ES-I3 (cell line): ENCODE data around the gene RNF213.
A peak's percentile ranks its signal among the peaks of the same experiment; 100 is the strongest.

Experiments used
- H3K36me3 ChIP-seq: 2 replicates; pipeline ENCODE4 v1.6.1; 2013; ENCODE audit warnings: mild to moderate bottlenecking, low read length, control low read depth, moderate library complexity; ENCODE audit not compliant: insufficient read depth
- H3K4me1 ChIP-seq: 2 replicates; pipeline ENCODE4 v1.6.1; 2013; ENCODE audit warnings: mild to moderate bottlenecking, control low read depth, low read length; ENCODE audit not compliant: insufficient read depth
- H3K9ac ChIP-seq: 2 replicates; pipeline ENCODE4 v1.6.1; 2013; ENCODE audit warnings: low read depth, mild to moderate bottlenecking, low read length, moderate library complexity
- H3K9me3 ChIP-seq: 2 replicates; pipeline ENCODE4 v1.6.1; 2013; ENCODE audit warnings: mild to moderate bottlenecking, low read length, moderate library complexity; ENCODE audit not compliant: control insufficient read depth, insufficient read depth

RNF213 gene

GRCh38 chr17:80220736-80221215 is 39.9 kb upstream of the RNF213 start:
- Histone ChIP-seq H3K4me1 (peaks cover 15% of the 10 kb centered on the region), H3K36me3 (no peaks in the 10 kb centered on the region), H3K9ac (peak overlapping the region; percentile 98)

GRCh38 chr17:80221351-80222105 is 39.1 kb upstream of the RNF213 start:
- Histone ChIP-seq H3K4me1 (peaks cover 15% of the 10 kb centered on the region), H3K9me3 (no peaks in the 10 kb centered on the region), H3K9ac (peak overlapping the region; percentile 98; the same call in 1 of the 2 replicates), H3K36me3 (no peaks in the 10 kb centered on the region)

More at GRCh38 chr17:80220736-80221215, 39.9 kb upstream of the RNF213 start:
- no peaks in the 10 kb centered on the region for H3K9me3 ChIP-seq

- H3K36me3 ChIP-seq, result no peaks in the 10 kb centered on the region
- no peaks in the 10 kb centered on the region for H3K9me3 ChIP-seq
- H3K9ac ChIP-seq, result no peak overlapping the region
- H3K4me1 ChIP-seq, result peaks cover 15% of the 10 kb centered on the region
Observed at GRCh38 chr17:80222376-80223141, 38.1 kb upstream of the RNF213 start.

- Histone ChIP-seq H3K9ac (no peak overlapping the region), H3K36me3 (no peaks in the 10 kb centered on the region), H3K9me3 (no peaks in the 10 kb centered on the region), H3K4me1 (peaks cover 15% of the 10 kb centered on the region)
Observed at GRCh38 chr17:80223142-80223815, 37.4 kb upstream of the RNF213 start.

- Histone ChIP-seq H3K9ac (no peak overlapping the region), H3K36me3 (no peaks in the 10 kb centered on the region; the same call in 1 of the 2 replicates), H3K4me1 (peaks cover 15% of the 10 kb centered on the region), H3K9me3 (no peaks in the 10 kb centered on the region)
Observed at GRCh38 chr17:80223838-80224497, 36.7 kb upstream of the RNF213 start.

- Histone ChIP-seq H3K9ac (no peak overlapping the region), H3K4me1 (peaks cover 15% of the 10 kb centered on the region), H3K36me3 (no peaks in the 10 kb centered on the region; the same call in 1 of the 2 replicates), H3K9me3 (no peaks in the 10 kb centered on the region)
Observed at GRCh38 chr17:80224683-80225082, 36.0 kb upstream of the RNF213 start.

- H3K4me1 ChIP-seq, result peaks cover 15% of the 10 kb centered on the region
- H3K36me3 ChIP-seq, result no peaks in the 10 kb centered on the region; the same call in 1 of the 2 replicates
- H3K9me3 ChIP-seq, result no peaks in the 10 kb centered on the region
- H3K9ac ChIP-seq, result no peak overlapping the region
Observed at GRCh38 chr17:80225230-80225629, 35.4 kb upstream of the RNF213 start.

GRCh38 chr17:80227156-80227555 is 33.5 kb upstream of the RNF213 start:
- Histone ChIP-seq H3K9me3 (no peaks in the 10 kb centered on the region), H3K36me3 (no peaks in the 10 kb centered on the region; the same call in 1 of the 2 replicates), H3K4me1 (peaks cover 15% of the 10 kb centered on the region)

GRCh38 chr17:80227666-80228065 is 33.0 kb upstream of the RNF213 start:
- Histone ChIP-seq H3K9ac (no peak overlapping the region), H3K36me3 (no peaks in the 10 kb centered on the region; the same call in 1 of the 2 replicates), H3K4me1 (peaks cover 15% of the 10 kb centered on the region), H3K9me3 (peaks cover 5% of the 10 kb centered on the region)

More at GRCh38 chr17:80227156-80227555, 33.5 kb upstream of the RNF213 start:
- H3K9ac ChIP-seq, result no peak overlapping the region

GRCh38 chr17:80228477-80228876 is 32.2 kb upstream of the RNF213 start:
- no peak overlapping the region for H3K9ac ChIP-seq
- H3K36me3 ChIP-seq, result no peaks in the 10 kb centered on the region; the same call in 1 of the 2 replicates

GRCh38 chr17:80229011-80229410 is 31.6 kb upstream of the RNF213 start:
- Histone ChIP-seq H3K4me1 (peaks cover 15% of the 10 kb centered on the region), H3K9me3 (peaks cover 6% of the 10 kb centered on the region), H3K9ac (no peak overlapping the region), H3K36me3 (no peaks in the 10 kb centered on the region; the same call in 1 of the 2 replicates)

More at GRCh38 chr17:80228477-80228876, 32.2 kb upstream of the RNF213 start:
- peaks cover 15% of the 10 kb centered on the region for H3K4me1 ChIP-seq
- H3K9me3 ChIP-seq, result peaks cover 6% of the 10 kb centered on the region

- Histone ChIP-seq H3K9me3 (peaks cover 6% of the 10 kb centered on the region), H3K36me3 (peaks cover under 1% of the 10 kb centered on the region), H3K4me1 (no peaks in the 10 kb centered on the region), H3K9ac (no peak overlapping the region)
Observed at GRCh38 chr17:80232438-80232837, 28.2 kb upstream of the RNF213 start.

- Histone ChIP-seq H3K4me1 (no peaks in the 10 kb centered on the region), H3K9me3 (peaks cover 6% of the 10 kb centered on the region), H3K9ac (no peak overlapping the region), H3K36me3 (peaks cover 4% of the 10 kb centered on the region)
Observed at GRCh38 chr17:80233202-80233601, 27.4 kb upstream of the RNF213 start.

- Histone ChIP-seq H3K9ac (no peak overlapping the region), H3K36me3 (peaks cover 8% of the 10 kb centered on the region), H3K4me1 (no peaks in the 10 kb centered on the region)
Observed at GRCh38 chr17:80236911-80237310, 23.7 kb upstream of the RNF213 start.

More at GRCh38 chr17:80236911-80237310, 23.7 kb upstream of the RNF213 start:
- peaks cover 6% of the 10 kb centered on the region for H3K9me3 ChIP-seq
